ENCODE measurements around the gene HSPA1B.
"Not testable (repeated sequence)": the region's sequence is repeated elsewhere in the genome, so short reads cannot be mapped to it uniquely, and the experiment has no call there.

The HSPA1B gene

DNA sequence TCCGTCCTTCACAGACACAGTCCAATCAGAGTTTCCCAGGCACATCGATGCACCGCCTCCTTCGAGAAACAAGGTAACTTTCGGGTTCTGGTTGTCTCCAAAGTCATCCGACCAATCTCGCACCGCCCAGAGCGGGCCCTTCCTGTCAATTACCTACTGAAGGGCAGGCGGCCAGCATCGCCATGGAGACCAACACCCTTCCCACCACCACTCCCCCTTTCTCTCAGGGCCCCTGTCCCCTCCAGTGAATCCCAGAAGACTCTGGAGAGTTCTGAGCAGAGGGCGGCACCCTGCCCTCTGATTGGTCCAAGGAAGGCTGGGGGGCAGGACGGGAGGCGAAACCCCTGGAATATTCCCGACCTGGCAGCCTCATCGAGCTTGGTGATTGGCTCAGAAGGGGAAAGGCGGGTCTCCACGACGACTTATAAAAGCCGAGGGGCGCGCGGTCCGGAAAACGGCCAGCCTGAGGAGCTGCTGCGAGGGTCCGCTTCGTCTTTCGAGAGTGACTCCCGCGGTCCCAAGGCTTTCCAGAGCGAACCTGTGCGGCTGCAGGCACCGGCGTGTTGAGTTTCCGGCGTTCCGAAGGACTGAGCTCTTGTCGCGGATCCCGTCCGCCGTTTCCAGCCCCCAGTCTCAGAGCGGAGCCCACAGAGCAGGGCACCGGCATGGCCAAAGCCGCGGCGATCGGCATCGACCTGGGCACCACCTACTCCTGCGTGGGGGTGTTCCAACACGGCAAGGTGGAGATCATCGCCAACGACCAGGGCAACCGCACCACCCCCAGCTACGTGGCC lies at the start of gene HSPA1B:
Gene HSPA1B (plus strand): TSS at position 453 of the 794 bp plus-strand sequence. CDS start 213 bp downstream, at position 666.
- DNase-seq (ENCODE audit: low read depth) = peak; percentile 83

DNA sequence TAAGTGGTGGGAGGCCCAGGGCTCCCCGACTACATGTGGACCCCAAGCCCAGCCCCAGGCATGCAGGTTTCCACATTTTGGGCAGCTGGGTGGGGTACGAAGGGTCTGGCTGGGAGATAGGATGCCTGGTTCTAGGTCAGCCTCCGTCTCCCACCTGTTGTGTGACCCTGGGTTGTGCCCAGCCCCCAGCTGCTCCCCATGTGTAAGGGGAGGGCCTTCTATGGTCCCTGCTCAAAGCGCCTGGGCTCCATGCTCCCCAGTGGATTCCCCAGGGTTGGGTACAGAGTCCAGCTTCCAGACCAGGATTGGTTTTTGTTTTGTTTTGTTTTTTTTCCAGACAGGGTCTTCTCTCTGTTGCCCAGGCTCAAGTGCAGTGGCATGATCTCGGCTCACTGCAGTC lies 49.3 kb upstream of the HSPA1B start:
- DNase-seq (ENCODE audit: low read depth) = no peak

DNA sequence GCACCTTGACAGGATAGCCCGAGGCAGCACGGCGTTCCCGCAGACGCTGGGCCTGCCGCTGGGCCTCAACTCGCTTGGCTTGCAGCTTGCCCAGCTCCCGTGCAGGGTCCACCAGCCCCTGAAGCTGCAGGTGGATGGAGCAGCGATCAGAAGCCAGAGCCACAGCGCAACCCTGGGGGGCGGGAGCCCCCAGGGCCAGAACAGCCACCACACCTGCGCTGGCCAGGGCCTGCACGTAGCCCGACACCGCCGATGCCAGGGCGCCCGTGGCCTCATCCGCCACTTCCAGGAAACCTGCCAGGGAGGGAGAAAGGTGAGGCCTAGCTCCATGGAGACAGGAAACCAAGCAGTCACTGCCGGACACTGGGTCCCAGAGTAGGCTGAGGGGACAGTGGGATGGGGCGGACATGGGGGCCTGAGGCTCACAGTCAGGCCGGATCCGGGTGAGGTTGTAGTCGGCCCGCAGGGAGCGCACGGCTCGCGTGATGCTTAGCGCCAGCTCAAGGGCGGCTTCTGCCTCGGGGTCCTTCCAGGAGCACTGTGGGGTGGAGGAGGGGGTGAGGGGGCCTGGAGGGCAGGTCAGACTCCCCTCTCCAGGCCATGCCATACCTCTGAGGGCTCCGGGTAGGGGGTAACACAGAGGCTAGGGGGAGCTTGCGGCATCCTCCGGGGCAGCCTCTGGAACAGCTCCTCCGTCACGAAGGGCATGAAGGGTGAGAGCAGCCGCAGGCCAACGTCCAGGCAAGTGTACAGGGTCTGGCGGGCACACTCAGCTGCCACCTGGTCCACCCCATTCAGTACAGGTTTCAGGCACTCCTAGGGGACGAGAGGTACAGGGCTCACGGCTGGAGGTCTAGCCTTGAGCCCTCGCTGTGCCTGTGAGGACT lies 48.3 kb upstream of the HSPA1B start:
- no peak for DNase-seq (ENCODE audit: low read depth)

DNA sequence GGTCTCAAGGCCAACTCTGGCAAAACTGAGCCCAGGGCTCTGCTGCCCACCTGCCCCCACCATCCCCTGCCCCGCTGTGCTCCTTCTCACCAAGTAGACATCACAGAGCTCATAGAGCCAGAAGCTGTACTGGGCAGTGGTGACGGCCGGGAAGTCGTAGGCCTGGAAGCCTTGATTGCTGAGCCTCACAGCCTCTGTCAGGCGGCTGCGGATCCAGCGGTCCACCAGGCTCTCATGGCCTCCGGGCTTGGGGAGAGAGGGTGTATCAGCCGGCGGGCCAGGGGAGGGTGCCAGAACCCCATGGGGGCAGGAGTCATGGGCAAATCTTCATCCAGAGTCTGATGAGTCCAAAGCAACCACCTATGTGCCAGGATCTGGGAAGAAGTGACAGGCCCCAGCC lies 47.6 kb upstream of the HSPA1B start:
- no peak for DNase-seq (ENCODE audit: low read depth)

DNA sequence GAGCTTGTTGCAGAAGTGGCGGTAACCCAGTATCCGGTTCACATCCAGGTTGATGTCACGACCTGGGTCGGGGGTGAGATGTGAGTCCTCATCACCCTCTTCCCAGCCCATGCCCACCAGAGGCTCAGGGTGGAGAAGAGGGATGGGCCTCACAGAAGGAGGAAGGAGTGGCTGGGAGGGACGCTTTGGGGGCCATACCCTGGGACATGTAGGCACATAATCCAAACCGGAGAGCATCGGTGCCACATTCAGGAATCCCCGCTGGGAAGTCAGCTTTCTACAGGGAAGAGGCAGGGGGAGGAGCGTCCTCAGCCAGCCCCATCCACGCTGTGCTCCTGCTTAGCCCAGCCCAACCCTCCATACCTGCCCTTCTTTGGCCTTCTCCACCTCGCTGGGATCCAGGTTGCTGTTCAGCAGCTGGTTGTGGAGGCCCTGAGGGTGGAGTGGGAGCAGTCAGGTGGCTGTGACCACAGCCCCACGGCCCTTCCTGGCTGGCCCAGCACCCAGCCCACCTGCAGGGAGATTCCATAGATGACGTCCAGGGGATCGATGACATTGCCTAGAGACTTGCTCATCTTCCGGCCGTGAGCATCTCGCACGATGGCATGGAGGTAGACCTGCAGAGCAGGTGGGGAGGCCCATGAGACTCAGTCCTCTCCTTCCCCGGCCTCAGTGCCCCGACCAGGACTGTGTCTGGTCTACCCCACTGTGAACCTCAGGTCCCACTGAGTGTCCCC lies 46.9 kb upstream of the HSPA1B start:
- no peak for DNase-seq (ENCODE audit: low read depth)

DNA sequence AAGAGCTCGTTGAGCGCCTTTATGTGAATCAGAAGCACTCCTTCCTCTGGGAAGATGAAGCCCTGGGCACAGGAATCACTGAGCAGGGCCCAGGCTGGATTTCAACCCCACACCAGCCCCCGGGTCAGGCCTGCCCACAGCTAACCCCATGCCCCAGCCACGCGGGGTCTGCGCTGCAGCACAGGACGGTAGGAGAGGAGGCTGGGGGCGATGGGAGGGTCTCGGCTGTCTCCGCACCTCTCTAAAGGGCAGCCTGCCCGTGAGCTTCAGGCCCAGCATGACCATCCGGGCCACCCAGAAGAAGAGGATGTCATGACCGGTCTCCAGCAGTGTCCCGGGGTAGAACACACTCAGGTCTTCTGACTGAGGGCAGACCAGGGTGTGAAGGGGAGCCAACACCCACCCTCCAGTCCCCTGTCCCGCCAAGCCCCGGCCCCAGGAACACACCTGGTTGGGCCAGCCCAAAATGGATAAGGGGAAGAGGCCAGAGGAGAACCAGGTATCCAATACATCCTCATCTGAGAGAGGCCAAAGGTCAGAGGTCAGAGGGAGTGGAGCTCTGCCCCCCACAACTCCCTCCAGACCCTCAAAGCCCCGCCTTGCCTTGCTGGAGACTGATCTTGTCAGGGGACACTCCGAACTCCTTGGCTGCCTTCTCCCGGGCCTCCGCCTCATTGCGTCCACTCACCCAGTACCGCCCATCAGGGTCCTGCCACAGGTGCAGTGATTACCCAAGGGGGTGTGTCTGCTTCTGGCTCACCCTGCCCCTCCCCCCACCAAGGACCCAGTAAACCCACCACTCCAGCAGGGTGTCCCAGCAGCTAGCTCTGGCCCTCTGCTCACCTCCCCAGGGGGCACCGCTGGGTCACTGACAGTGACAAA lies 46.1 kb upstream of the HSPA1B start:
- no peak for DNase-seq (ENCODE audit: low read depth)

DNA sequence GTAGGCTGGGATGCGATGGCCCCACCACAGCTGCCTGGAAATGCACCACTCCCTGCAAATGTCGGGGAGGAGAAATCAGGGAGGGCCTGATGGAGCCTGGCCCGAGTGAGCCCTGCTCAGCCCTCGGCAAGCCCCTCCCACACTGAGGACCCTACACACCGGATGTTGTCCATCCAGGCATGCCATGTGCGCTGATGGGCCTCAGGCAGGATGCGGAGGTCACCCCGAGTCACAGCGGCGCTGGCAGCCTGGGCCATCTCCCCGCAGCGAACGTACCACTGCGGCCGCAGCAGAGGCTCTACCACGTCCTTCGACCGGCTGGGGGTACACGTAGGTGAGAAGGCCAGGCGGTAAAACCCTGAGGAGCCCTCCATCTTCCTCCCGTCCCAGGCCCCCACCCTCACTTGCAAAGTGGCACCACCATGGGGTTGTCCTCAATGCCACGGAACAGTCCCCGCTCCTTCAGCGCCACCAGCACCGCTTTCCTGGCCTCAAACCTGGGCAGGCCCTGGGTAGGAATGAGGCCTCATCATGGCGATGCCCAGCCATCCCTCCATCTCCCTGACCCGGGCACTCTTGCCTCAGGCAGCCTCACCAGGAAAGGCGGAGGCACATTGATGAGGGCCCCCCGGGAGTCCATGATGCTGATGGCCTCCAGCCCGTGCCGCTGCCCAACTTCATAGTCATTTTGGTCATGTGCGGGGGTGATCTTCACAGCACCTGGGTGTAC lies 45.2 kb upstream of the HSPA1B start:
- DNase-seq (ENCODE audit: low read depth) = no peak

DNA sequence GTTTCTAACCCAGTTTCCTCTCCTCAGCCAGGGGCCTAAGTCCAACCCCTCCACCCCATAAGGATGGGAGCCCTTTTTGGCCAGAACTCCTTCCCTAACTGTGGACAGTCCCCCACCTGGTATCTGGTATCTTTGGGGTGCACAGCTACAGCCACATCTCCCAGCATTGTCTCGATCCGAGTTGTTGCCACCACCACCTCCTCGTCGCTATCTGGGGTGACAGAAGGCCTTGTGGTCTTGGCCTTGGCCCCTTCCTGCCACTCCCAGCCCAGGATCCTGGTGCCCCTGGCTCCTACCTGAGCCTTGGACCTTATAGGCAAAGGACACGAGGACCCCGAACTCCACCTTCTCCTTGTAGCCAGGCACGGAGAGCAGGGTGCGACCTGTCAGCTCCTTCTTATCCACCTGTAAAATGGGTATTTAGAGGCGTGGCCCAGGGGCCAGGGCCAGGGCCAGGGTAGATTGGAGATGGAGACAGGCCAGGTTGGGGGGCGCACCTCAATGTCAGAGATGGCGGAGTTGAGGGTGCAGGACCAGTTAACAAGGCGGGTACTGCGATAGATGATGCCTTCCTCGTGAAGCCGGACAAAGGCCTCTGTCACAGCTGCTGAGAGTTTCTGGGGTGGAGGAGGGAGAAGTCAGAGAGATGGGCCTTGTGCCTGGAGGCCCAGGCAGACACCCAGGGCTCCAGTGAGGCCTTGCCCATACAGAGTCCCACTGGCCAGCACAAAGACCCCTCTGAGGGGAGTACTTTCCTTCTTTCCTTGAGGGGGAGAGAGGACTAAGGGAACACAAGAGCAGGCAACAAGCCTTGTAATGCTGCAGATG lies 43.2 kb upstream of the HSPA1B start:
- no peak for DNase-seq (ENCODE audit: low read depth)

DNA sequence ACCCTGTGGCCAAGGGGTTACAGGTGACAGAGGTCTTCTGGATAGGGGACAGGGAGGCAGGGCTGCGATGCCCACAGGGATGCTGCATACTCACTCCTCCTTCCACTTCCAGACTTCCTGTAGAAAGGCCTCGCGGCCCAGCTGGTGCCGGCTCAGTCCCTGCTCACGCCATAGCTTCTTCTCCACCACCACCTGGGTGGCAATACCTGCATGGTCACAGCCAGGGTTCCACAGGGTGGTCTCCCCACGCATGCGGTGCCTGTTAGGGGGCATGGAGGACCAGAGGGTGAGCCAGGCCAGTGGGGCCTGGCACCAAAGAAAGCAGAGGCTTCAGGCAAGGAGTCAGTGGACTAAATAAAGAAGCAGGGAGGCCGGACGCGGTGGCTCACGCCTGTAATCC lies 42.1 kb upstream of the HSPA1B start:
- DNase-seq (ENCODE audit: low read depth) = no peak

DNA sequence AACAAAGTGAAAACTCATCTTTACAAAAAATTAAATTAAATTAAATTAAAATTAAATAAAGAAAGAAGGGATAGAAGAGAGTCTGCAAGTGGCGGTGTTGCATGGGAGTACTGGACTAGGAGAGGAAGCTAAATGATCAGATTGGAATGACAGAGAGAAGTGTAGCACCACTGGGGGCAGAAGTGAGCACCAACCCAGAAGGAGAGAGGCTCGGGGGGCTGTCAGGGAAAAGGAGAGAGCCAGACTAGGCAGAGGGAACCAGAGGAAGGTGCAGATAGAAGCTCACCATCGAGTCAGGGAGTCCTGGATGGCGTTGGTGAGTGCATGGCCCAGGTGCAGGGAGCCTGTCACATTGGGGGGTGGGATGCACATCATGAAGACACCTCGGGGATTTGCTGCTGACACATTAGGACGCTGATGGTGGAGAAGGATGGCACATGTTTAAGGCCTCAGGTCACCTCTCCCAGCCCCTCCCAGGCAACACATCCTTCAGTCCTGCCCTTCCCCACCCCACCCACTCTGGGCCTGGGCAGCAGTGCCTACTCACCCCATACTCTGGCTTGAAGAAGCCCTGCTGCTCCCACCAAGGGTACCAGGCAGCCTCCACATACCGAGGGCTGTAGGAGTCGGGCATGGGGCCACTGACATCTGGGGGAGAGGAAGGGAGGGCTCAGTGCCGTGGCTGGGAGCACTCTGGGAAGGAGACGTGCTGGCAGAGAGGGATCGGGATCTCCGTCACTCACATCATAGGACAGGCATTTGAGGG lies 36.0 kb upstream of the HSPA1B start:
- DNase-seq (ENCODE audit: low read depth) = no peak

DNA sequence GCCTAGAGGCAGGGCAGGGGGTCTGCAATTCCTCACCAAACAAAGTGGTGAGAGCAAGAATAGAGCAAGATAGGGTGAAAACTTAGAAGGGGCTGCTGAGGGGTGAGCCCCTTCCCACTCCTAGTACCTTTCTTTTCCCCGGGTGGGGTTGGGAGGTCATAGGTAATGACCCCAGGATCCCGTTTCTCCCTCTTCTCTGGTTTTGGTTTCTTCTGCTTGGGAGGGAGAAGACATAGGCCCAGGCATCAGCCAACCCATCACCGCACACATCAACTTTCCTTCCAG lies 35.5 kb upstream of the HSPA1B start:
- no peak for DNase-seq (ENCODE audit: low read depth)

DNA sequence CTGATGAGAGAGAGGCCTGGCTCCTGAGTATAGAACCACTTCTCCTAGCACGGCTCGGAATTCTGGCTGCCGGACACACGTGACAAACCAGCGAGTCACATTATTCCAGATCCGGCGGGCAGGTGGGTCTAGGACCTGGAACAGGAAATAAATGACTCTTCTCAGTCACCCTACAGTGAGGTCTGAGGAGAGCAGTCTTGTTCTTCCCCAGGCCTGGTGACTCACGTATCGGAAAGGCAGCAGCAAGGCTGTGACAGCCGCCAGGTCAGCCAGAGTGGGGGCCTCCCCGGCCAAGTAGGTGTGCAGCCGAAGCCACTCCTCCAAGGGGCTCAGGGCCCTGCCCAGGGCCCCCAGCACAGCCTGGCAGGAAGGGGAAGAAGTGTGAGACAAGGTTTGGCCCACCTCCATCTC lies 34.8 kb upstream of the HSPA1B start:
- no peak for DNase-seq (ENCODE audit: low read depth)

DNA sequence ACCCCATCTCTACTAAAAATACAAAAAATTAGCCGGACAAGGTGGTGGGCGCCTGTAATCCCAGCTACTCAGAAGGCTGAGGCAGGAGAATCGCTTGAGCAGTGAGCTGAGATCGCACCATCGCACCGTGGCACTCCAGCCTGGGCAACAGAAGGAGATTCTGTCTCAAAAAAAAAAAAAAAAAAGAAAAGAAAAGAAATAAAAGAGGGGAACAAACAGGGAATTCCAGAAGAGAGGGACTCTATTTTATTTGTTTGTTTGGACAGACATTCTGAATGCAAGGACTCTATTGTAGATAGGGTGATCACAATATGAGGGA lies 33.7 kb upstream of the HSPA1B start:
- not testable (repeated sequence) for DNase-seq (ENCODE audit: low read depth)

DNA sequence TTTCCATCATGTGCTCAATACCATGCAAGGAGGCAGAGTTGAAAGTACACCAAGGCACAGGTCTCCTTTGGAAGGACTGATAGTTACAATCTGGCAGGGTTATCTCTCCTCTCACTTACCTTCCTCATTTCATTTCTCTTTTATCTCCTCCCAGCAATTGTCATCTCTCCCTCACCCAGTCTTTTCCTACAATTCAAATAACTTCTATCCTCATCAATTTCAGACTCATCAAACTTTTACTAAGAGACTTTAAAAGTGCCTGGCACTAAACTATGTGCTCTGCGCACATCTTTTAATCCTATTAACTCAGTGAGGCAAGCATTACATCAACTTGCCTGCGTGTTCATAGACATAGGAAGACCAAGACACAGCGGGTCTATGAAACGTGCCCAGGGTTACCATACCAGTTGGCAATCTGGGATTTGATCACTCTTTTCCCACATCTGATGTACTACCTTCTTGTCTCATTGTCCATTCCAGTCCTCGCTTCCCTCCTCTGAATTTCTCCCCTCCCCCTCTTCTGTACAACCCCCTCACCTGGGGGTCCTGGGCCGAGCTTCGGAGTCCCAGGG lies 33.2 kb upstream of the HSPA1B start:
- DNase-seq (ENCODE audit: low read depth) = no peak

DNA sequence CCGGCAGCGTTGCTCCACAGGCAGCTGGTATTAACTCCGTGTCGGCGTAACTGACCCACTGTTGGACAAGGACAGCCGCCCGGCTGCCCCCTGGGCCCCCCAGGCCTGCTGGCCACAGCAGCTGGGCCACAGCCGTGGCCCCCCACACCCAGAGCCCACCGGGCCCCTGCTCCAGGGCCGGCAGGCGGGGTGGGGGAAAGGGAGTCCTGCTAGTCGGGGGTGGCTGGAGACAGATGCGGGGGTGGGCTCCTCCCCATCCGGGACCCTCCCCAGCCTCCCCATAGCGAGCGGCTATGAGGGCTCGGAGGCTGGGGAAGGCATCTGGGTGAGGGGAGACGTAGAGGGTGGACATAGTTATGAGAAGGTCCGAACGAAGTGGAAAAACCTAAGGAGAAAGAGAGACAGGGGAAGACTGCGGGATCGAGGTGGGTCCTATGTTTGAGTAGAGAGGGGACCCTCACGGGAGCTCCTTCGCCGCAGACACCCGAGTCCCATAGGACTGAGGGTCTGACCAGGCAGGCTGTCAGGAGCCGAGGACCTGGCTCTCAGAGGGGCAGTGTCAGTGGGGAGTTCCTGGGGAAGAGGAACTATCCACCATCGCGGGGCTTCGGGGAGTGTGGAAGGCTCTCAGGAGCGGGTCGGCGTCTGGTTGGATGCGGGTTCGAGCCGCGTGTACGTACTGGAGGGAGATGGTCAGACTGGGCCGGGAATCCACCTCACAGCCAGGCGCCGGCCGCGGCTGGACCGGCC lies 32.5 kb upstream of the HSPA1B start:
- DNase-seq (ENCODE audit: low read depth) = no peak

DNA sequence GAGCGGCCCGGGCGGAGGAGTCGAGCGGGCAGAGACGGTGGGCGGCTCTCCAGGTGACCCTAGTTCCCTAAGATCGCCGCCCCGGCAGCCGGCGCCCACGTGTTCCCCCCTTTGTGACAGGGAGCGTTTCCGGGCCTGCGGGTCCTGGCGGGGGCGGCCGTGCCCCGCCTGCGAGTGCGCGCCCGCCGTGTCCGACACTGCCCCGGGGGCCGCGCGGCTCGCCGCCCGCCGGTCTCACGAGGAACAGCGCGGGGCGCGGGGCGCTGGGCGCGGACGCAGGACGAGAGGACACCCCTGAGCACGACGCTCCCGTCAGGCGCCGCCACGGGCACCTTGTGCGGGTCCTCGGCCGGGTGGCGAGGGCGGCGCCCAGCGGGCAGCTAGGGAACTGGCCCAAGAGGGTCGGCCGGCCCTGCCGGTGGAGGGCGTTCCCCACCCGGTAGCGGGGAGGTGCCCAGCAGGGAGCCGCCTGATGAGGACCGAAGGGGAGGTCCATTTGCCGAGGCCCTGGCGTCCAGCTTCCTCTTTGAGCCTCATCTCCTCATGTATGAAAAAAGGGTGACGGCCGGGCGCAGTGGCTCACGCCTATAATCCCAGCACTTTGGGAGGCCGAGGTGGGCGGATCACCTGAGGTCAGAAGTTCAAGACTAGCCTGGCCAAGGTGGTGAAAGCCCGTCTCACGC lies 31.8 kb upstream of the HSPA1B start, which contains the start of gene VARS1:
Gene VARS1 (minus strand): TSS at position 137 of the 683 bp plus-strand sequence. CDS start 535 bp downstream, outside the sequence.
- peak; percentile 73 for DNase-seq (ENCODE audit: low read depth)

DNA sequence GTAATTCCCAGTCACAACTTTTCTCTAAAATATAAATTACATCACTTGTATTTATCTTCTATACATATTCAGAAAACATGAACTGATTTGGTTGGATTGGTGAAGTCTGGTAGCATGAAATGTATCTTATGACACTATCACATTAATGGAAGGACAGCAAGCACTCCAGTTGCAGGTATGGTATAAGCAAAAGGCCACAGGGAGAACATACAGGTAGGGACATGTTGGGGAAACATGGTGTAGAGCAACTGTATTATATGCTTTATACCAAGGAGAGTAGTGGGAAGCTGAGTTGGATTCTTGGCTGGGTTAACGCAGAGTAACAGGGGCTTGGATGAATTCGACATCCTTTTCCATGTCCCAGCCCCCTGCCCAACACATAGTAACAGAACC lies 30.5 kb upstream of the HSPA1B start:
- no peak for DNase-seq (ENCODE audit: low read depth)

DNA sequence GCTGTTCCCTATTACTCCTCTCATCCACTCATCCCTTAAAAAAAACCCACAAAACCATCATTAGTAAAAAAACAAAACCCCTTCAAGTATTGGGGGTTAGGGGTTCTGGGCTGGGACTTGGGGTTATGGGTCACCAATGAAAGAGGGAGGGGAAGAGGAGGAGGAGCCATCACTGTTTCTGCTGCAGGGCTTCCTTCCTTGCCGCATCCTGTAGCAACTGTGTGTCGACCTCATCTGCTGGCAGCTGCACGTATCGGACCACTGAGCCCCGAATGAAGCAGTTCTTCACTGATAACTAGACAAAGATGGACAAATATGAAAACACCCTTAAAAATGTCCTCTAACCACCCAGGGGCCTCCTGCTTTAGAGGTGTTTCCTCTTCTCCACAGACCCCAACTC lies 29.9 kb upstream of the HSPA1B start:
- DNase-seq (ENCODE audit: low read depth) = no peak
